Psoas muscle (tissue), 8 donors: ENCODE data around the gene RAPGEF4. TPM values are rescaled to one million over a fixed set of nuclear protein-coding genes. Genes with fewer than 3 reads are reported as not detected.
A peak's percentile ranks its signal among the peaks of the same experiment; 100 is the strongest.

Experiments
- ATAC-seq, 4 donors: fragments of 200-7000 bp; cut with Tn5 transposase; one replicate each; pipeline ENCODE4 v1.9.1; 2020; ENCODE audit warnings: moderate library complexity in 3 of 4, mild to moderate bottlenecking in 2 of 4
- DNase-seq, 2 donors: peaks; one replicate each; pipeline ENCODE4 v3.0.0-alpha.2; 2020
- H3K27ac ChIP-seq: fragments of 200-600 bp; one replicate; pipeline ENCODE4 v1.8.0; 2022
- H3K27me3 ChIP-seq, 3 donors: fragments of 200-600 bp in 1 of 3; one replicate each; pipeline versions ENCODE4 v1.6.1 to v1.8.0; 2013 to 2022; ENCODE audit warnings: low read length in 2 of 3, mild to moderate bottlenecking in 2 of 3, moderate library complexity in 1 of 3; ENCODE audit not compliant: insufficient read depth in 3 of 3
- H3K36me3 ChIP-seq, 2 donors: fragments of 200-600 bp in 1 of 2; one replicate each; pipeline versions ENCODE4 v1.6.1 to v1.8.0; 2013 to 2022; ENCODE audit warnings: low read depth in 1 of 2, mild to moderate bottlenecking in 1 of 2, moderate library complexity in 1 of 2; ENCODE audit not compliant: insufficient read depth in 1 of 2
- H3K4me1 ChIP-seq: fragments of 200-600 bp; one replicate; pipeline ENCODE4 v1.8.0; 2022
- H3K4me3 ChIP-seq: fragments of 200-600 bp; one replicate; pipeline ENCODE4 v1.8.0; 2022; ENCODE audit warnings: mild to moderate bottlenecking
- H3K9me3 ChIP-seq: fragments of 200-600 bp; one replicate; pipeline ENCODE4 v1.8.0; 2022
- WGBS, 3 donors: extraction: QIAGEN DNeasy Blood & Tissue Kit; methylation state at CpG; one replicate each; pipeline versions ENCODE4 v1.1.6 to v1.1.7; 2013; 5-methylcytosine and 5-hydroxymethylcytosine counted together
- intact Hi-C, 2 donors: fragments of 100-400 bp; cut with DNase I; formaldehyde crosslinking; loops; one replicate each; pipeline versions ENCODE4 v1.11.0 to v1.14.2; 2022
- polyA plus RNA-seq, 3 donors: library from polyadenylated mRNA; stranded (reverse); fragments of 200-250 nt; gene quantifications; one replicate each; pipeline ENCODE4 v1.2.3, GENCODE V29; 2013
- total RNA-seq, 4 donors: library from RNA; stranded (reverse); fragmentation: NEBNext Ultra II Directional in 2 of 4; extraction: Animal tissue kit (Norgen Biotek cat#: 25700) in 2 of 4; gene quantifications; one replicate each; pipeline versions ENCODE4 v1.2.1 to v1.2.4, GENCODE V29; 2021 to 2023
- TF ChIP-seq, protein P1 (sequence below): fragments of 200-600 bp; IDR thresholded peaks from one replicate; pipeline ENCODE4 v1.8.0; 2022; ENCODE audit warnings: antibody characterized with exemption
- donor health status: healthy with polysubstance abuse.
- donor health status: DM: no; HTN: no; CAD: no; lungs with moderate emphysema.
- donor health status: Bipolar disorder and iron deficiency.
- donor health status: healthy.
- donor health status: DM: yes; HTN: yes; CAD: no.
- donor health status: DM: no; HTN: no; CAD: no.
- donor health status: DM: no; HTN: no; CAD: no.
- donor health status: DM: yes; HTN: yes; CAD: no.

The RAPGEF4 gene
- total and polyA plus RNA-seq, 7 donors = 0.61 to 2.0 (median 0.92) TPM

DNA sequence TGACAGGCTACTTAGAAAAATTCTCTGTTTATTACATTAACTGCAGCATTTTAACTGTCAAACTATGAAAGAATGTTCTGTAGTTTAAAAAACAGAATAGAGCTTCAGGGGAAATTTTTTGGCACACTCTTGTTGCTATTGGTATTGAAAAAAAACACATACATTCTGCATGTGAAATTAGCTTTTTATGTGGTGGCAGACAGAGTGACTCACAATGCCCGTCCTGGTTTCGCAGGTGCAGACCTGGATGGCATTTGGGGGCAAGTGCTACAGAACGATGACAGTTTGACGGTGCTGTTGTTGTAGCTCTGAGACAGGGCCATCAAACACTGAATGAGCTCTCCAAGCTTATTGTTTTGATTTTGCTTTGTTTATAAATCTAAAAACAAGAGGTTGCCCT lies 235.0 kb downstream of the RAPGEF4 start:
- ATAC-seq (no peak), DNase-seq (no peak)
- WGBS, 3 donors = 83 to 88% (median 86%) methylated on average over 4 of the region's 4 CpGs
- H3K36me3 ChIP-seq = no peaks in the 10 kb centered on the region
- H3K4me1 ChIP-seq = peaks cover 10% of the 10 kb centered on the region
- intact Hi-C loops = loop anchor here (5.0 to 10.0 kb wide), 3 partner anchors 384 to 477 kb away; partner anchors contain the start of gene CDCA7 (in 1 of the 2)
- H3K4me3 ChIP-seq = no peak overlapping the region
- no peaks in the 10 kb centered on the region for H3K9me3 ChIP-seq
- TF ChIP-seq, protein P1, sequence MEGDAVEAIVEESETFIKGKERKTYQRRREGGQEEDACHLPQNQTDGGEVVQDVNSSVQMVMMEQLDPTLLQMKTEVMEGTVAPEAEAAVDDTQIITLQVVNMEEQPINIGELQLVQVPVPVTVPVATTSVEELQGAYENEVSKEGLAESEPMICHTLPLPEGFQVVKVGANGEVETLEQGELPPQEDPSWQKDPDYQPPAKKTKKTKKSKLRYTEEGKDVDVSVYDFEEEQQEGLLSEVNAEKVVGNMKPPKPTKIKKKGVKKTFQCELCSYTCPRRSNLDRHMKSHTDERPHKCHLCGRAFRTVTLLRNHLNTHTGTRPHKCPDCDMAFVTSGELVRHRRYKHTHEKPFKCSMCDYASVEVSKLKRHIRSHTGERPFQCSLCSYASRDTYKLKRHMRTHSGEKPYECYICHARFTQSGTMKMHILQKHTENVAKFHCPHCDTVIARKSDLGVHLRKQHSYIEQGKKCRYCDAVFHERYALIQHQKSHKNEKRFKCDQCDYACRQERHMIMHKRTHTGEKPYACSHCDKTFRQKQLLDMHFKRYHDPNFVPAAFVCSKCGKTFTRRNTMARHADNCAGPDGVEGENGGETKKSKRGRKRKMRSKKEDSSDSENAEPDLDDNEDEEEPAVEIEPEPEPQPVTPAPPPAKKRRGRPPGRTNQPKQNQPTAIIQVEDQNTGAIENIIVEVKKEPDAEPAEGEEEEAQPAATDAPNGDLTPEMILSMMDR = no peak
- H3K27ac ChIP-seq = no peak overlapping the region
- no peaks in the 10 kb centered on the region for H3K27me3 ChIP-seq

DNA sequence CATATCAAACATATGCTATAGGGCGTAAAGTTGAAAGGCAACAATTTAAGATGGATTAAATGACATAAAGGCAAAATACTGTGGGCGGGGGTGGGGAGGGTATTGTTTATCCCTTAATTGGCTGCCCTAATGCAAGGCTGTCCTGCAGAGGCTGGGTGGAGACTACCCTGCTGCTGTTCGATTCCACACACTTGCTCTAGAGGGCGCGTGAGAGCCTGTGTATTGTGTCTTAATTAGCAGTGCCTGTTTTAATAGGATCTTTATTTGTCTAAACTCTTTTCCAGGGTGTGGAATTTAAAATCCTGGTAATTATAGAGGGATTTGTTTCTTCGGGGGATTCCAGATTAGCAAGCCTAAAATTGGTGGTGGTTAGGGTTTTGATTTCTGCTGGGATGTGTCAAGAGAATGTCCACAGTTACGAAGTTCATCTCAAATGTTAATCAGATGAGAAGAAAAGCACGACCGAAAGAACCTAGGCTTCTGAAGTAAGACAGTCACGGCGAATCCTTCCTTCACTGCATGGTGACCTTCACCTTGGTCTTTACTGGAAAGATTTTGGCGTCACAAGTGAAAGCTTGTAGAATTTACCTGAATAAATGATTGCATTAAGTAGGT lies 236.5 kb downstream of the RAPGEF4 start:
- Histone ChIP-seq H3K4me3 (no peak overlapping the region), H3K27ac (no peak overlapping the region), H3K36me3 (no peaks in the 10 kb centered on the region), H3K27me3 (no peaks in the 10 kb centered on the region), H3K4me1 (peaks cover 9% of the 10 kb centered on the region), H3K9me3 (no peaks in the 10 kb centered on the region)
- 58 to 67% (median 63%) methylated on average over 12 of the region's 12 CpGs for WGBS, 3 donors
- TF ChIP-seq, protein P1 = peak; percentile 76
- DNase-seq (peak in 1 of 2 donors; percentile 63), ATAC-seq (peak; percentile 61 to 86 (median 72))
- intact Hi-C loops = loop anchor here (5.0 to 10.0 kb wide), 3 partner anchors 383 to 475 kb away; partner anchors contain the start of gene CDCA7 (in 1 of the 2)

DNA sequence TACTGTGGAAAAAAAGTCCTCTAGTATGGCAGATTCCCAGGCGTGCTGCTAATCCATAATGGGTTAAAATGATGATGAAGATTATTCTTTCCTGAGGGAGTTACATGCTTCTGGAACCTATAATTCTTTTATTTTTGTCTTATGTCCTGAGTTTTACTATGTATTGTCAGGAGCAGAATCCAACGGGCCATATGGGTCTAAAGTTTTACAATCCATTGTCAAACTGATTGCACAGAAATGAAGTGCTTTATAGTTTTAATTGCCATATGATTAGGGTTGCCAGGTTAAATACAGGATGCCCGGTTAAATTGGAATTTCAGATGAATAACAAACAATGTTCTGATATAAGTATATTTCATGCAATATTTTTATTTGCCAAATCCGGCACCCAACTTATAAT lies 239.1 kb downstream of the RAPGEF4 start:
- DNase-seq = no peak
- 90 to 91% (median 91%) methylated on average over 4 of the region's 4 CpGs for WGBS, 3 donors
- Histone ChIP-seq H3K9me3 (no peaks in the 10 kb centered on the region), H3K36me3 (no peaks in the 10 kb centered on the region), H3K27ac (no peak overlapping the region), H3K27me3 (no peaks in the 10 kb centered on the region), H3K4me3 (no peak overlapping the region), H3K4me1 (peaks cover 5% of the 10 kb centered on the region)
- intact Hi-C loops = loop anchor here (5.0 to 10.0 kb wide), 3 partner anchors 380 to 473 kb away; partner anchors contain the start of gene CDCA7 (in 1 of the 2)
- no peak for ATAC-seq
- TF ChIP-seq, protein P1 = no peak

DNA sequence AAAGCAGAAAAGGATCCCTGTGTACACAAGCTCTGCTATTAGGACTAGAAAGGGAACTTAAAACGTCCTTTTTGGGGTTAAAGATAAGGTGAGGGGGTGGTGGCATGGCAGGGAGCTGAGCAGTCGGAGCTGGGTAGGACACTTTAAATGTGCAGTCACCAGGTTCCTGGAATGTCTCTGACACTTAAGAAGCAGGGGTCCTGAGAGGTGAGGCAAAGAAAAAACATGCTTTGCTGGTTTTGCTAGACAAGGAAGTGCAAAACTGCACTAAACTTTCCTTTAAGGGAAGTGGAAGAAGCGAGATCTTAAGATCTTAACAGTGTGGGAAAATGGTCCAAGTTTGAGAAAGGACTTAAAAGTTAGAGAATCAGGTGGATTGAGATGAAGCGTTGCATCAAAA lies 240.5 kb downstream of the RAPGEF4 start:
- Histone ChIP-seq H3K4me1 (peaks cover 5% of the 10 kb centered on the region), H3K27me3 (no peaks in the 10 kb centered on the region), H3K9me3 (no peaks in the 10 kb centered on the region), H3K27ac (no peak overlapping the region), H3K4me3 (no peak overlapping the region), H3K36me3 (no peaks in the 10 kb centered on the region)
- WGBS, 3 donors = 73 to 86% (median 79%) methylated on average over 4 of the region's 4 CpGs
- no peak for DNase-seq
- no peak for ATAC-seq
- intact Hi-C loops = loop anchor here (2.0 to 10.0 kb wide), 2 partner anchors 51 to 379 kb away; partner anchors contain the start of gene CDCA7 (in 1 of the 2)
- TF ChIP-seq, protein P1 = no peak
